Stomach (tissue), 9 donors: Measurements from ENCODE around the gene DEFB129. TPM values are rescaled to one million over a fixed set of nuclear protein-coding genes. Genes with fewer than 3 reads are reported as not detected.

ENCODE experiments used
- DNase-seq, 2 donors: peaks; one replicate each; pipeline versions ENCODE4 v3.0.0 to v3.0.0-alpha.2; 2013 to 2019
- H3K27ac ChIP-seq, 5 donors: fragments of 200-600 bp in 4 of 5; sonication (generic) in 4 of 5; one replicate each; pipeline ENCODE4 v1.5.1; 2013 to 2019; ENCODE audit warnings: mild to moderate bottlenecking in 1 of 5, moderate library complexity in 1 of 5
- H3K27me3 ChIP-seq, 3 donors: fragments of 200-600 bp; sonication (generic); one replicate each; pipeline ENCODE4 v1.5.1; 2017 to 2019; ENCODE audit warnings: mixed run types in 1 of 3
- H3K36me3 ChIP-seq, 4 donors: fragments of 200-600 bp; sonication (generic); 1 replicate in 3 of 4; 2 replicates in 1 of 4; pipeline ENCODE4 v1.5.1; 2016 to 2019
- H3K4me1 ChIP-seq, 4 donors: fragments of 200-600 bp; sonication (generic); one replicate each; pipeline ENCODE4 v1.5.1; 2016 to 2019
- H3K4me3 ChIP-seq, 4 donors: fragments of 200-600 bp; sonication (generic) in 3 of 4; one replicate each; pipeline ENCODE4 v1.5.1; 2016 to 2019; ENCODE audit warnings: mild to moderate bottlenecking in 1 of 4
- H3K9me3 ChIP-seq, 4 donors: fragments of 200-600 bp; sonication (generic); one replicate each; pipeline ENCODE4 v1.5.1; 2016 to 2019
- EP300 ChIP-seq: sonication (generic); formaldehyde crosslinking; IDR thresholded peaks from one replicate; pipeline ENCODE4 v1.6.1; 2017; ENCODE audit warnings: antibody characterized with exemption
- POLR2A ChIP-seq, 4 donors: fragments of 450-650 bp; IDR thresholded peaks; one replicate each; pipeline ENCODE4 v1.6.1; 2016; ENCODE audit warnings: antibody characterized with exemption in 4 of 4, control low read depth in 2 of 4, mild to moderate bottlenecking in 1 of 4, moderate library complexity in 1 of 4
- POLR2AphosphoS5 ChIP-seq, 3 donors: sonication (generic); formaldehyde crosslinking; IDR thresholded peaks; one replicate each; pipeline ENCODE4 v1.6.1; 2016; ENCODE audit warnings: antibody characterized with exemption in 3 of 3
- WGBS, 5 donors: extraction: QIAGEN DNeasy Blood & Tissue Kit in 3 of 5; methylation state at CpG; one replicate each; pipeline versions ENCODE4 v1.1.5 to v1.1.7; 2013 to 2018; 5-methylcytosine and 5-hydroxymethylcytosine counted together
- intact Hi-C: fragments of 100-400 bp; cut with DNase I; formaldehyde crosslinking; loops from one replicate; pipeline ENCODE4 v1.15.1; 2023; ENCODE audit warnings: low total_unique reads
- polyA plus RNA-seq, 3 donors: library from polyadenylated mRNA; stranded (reverse); fragments of 200-250 nt; gene quantifications; one replicate each; pipeline ENCODE4 v1.2.3, GENCODE V29; 2013
- total RNA-seq, 5 donors: library from RNA; depleted of rRNA; stranded (reverse); fragments of >200 nt; gene quantifications; one replicate each; pipeline versions ENCODE4 v1.1.0 to v1.2.3, GENCODE V29; 2014 to 2016
- TF ChIP-seq, protein P1 (sequence below), 7 experiments: fragments of 450-650 bp in 4 of 7; fragments of 200-600 bp in 3 of 7; sonication (generic) in 3 of 7; IDR thresholded peaks; one replicate each; pipeline ENCODE4 v1.5.1; 2016 to 2019; ENCODE audit warnings: antibody characterized with exemption in 7 of 7, control low read depth in 2 of 7, mild to moderate bottlenecking in 1 of 7
- donor health status: healthy with polysubstance abuse.
- donor health status: Bipolar disorder and iron deficiency.
- donor health status: healthy.

The DEFB129 gene
- total and polyA plus RNA-seq, 8 donors = not detected

DNA sequence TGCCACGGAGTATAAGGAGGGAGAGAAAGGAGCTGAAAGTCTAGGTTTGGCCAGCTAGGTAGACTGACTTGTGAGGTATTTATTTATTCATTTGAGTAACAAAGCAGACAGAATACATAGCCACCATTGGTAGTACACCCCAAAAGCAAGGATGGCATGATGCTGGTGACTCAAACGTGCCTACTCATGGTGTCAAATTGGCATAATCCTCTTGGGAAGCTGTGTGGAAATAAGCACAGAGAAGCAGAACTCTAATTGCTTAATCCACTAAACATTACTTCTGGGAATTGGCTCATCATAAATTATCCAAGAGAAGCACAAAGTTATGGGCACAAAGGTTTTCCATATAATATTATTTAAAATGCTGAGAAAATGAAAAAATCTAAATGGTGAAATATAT lies 32.9 kb downstream of the DEFB129 start:
- no peak overlapping the region for H3K27ac ChIP-seq
- H3K9me3 ChIP-seq = no peaks in the 10 kb centered on the region
- peaks cover 0 to 13% (median 0%) of the 10 kb centered on the region in 3 donors for H3K27me3 ChIP-seq
- H3K36me3 ChIP-seq = no peaks in the 10 kb centered on the region
- intact Hi-C loops = no loop called here
- no peaks in the 10 kb centered on the region for H3K4me1 ChIP-seq
- TF ChIP-seq POLR2AphosphoS5 (IDR thresholded peaks at IDR 0.05) (no peak), EP300 (no peak), POLR2A (IDR thresholded peaks at IDR 0.05) (no peak)
- TF ChIP-seq, protein P1, sequence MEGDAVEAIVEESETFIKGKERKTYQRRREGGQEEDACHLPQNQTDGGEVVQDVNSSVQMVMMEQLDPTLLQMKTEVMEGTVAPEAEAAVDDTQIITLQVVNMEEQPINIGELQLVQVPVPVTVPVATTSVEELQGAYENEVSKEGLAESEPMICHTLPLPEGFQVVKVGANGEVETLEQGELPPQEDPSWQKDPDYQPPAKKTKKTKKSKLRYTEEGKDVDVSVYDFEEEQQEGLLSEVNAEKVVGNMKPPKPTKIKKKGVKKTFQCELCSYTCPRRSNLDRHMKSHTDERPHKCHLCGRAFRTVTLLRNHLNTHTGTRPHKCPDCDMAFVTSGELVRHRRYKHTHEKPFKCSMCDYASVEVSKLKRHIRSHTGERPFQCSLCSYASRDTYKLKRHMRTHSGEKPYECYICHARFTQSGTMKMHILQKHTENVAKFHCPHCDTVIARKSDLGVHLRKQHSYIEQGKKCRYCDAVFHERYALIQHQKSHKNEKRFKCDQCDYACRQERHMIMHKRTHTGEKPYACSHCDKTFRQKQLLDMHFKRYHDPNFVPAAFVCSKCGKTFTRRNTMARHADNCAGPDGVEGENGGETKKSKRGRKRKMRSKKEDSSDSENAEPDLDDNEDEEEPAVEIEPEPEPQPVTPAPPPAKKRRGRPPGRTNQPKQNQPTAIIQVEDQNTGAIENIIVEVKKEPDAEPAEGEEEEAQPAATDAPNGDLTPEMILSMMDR (IDR thresholded peaks at IDR 0.05) = no peak
- 46 to 80% (median 56%) methylated on average over 2 of the region's 2 CpGs for WGBS, 5 donors
- no peak for DNase-seq
- no peak overlapping the region for H3K4me3 ChIP-seq

DNA sequence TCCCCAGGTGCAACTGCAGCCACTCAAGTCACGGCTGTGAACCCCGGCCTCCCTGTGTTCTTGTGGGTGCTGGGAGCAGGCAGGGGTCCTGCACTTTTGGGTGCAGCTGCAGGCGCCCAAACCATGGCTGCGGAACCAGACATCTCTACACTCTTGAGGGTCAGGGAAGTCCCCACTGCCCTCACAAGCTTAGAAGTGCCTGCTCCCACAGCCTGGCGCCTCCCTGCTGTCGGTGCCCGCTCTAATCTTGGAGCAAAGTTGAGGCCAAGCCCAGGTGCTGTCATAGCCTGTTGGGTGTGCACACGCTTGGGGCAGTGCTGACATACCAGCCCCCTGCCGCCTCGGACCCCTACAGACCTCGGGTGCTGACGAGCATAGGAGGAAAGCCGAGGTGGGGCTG lies 36.6 kb downstream of the DEFB129 start:
- Histone ChIP-seq H3K27me3 (peaks cover 0 to 13% (median 0%) of the 10 kb centered on the region in 3 donors), H3K9me3 (no peaks in the 10 kb centered on the region), H3K4me3 (no peak overlapping the region), H3K4me1 (peaks cover 4 to 14% (median 10%) of the 10 kb centered on the region in 4 donors), H3K36me3 (no peaks in the 10 kb centered on the region), H3K27ac (no peak overlapping the region)
- TF ChIP-seq POLR2A (IDR thresholded peaks at IDR 0.05) (no peak), EP300 (no peak), POLR2AphosphoS5 (IDR thresholded peaks at IDR 0.05) (no peak)
- TF ChIP-seq, protein P1 (IDR thresholded peaks at IDR 0.05) = no peak
- intact Hi-C loops = no loop called here
- no peak for DNase-seq
- 70 to 82% (median 78%) methylated on average over 3 to 13 of the region's 13 CpGs for WGBS, 5 donors

DNA sequence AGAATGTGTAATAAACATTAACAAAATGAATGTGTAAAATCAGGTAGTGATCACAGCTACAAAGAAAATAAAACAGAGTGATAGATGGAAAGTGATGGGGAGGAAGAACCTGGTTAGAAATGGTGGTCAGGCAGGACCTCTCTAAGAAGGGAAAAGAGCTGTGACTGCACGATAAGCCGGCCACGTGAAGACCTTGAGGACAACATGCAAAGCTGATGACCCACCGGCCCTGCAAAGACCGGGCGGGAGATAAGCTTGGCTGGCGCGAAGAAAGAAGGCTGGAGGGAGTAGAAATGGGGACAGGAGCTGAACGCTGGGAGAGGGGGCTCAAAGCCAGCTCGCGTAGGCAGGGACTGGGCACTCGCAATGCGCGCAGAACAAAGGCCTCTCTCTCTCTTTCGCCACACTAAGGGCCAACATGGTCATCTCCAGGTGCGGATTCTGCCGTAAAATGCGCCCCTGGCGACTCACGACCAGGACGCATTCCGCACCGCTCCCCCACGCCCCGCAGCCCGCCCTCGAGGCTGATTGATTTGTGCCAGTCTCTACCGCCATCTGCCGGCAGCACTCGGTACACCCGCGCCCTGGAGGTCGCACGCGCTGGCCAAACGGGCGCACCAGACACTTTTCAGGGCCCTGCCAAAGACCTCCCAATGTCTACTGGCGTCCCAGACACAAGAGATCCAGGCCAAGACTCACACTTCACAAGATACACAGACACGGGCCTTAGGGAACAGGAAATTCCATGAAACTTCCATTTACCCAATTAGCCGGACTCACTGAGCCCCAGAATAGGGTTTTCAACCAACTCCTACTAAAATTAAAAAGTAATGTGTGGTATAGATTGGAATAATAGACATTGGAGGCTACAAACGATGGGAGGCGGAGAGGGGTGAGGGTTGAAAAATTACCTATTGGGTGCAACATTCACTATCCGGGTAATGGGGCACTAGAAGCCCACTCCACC lies 39.8 kb downstream of the DEFB129 start:
- Histone ChIP-seq H3K36me3 (no peaks in the 10 kb centered on the region), H3K27ac (no peak overlapping the region), H3K9me3 (no peaks in the 10 kb centered on the region), H3K4me1 (peaks cover 4 to 14% (median 10%) of the 10 kb centered on the region in 4 donors), H3K27me3 (peaks cover 0 to 13% (median 0%) of the 10 kb centered on the region in 3 donors), H3K4me3 (peak overlapping the region; percentile 50 to 59 (median 52))
- TF ChIP-seq POLR2A (IDR thresholded peaks at IDR 0.05) (no peak), POLR2AphosphoS5 (IDR thresholded peaks at IDR 0.05) (peak in 2 of 3 donors; percentile 12 to 68), EP300 (no peak)
- TF ChIP-seq, protein P1 (IDR thresholded peaks at IDR 0.05) = peak in 5 of 7 experiments; percentile 86 to 96 (median 95)
- DNase-seq = peak; percentile 89 to 95
- WGBS, 5 donors = 8 to 14% (median 10%) methylated on average over 25 to 43 of the region's 43 CpGs
- intact Hi-C loops = no loop called here

DNA sequence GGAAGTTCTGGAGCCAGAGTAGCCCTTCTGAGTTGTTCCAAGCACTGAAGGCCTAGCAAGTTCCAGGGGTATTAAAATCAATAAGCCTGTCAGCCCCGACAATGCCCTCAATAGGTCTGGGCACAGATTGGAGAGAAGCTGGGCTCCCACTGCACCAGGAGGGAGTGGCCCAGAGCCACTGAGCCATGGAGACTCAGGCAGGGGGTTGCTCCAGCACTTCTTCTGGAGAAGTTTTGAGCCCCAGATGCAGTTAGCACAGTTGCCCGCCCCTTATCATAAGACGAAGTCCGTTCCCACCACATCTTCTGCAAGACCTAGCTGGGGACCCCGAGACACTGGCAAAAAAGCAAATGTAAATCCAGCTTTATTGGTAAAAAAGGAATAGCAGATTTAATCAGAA lies 43.5 kb downstream of the DEFB129 start:
- Histone ChIP-seq H3K36me3 (peaks cover 0 to 10% (median 7%) of the 10 kb centered on the region in 4 donors), H3K4me3 (no peak overlapping the region), H3K9me3 (no peaks in the 10 kb centered on the region), H3K27ac (no peak overlapping the region), H3K27me3 (no peaks in the 10 kb centered on the region), H3K4me1 (peaks cover 4 to 14% (median 10%) of the 10 kb centered on the region in 4 donors)
- TF ChIP-seq, protein P1 (IDR thresholded peaks at IDR 0.05) = no peak
- TF ChIP-seq POLR2A (IDR thresholded peaks at IDR 0.05) (no peak), POLR2AphosphoS5 (IDR thresholded peaks at IDR 0.05) (no peak), EP300 (no peak)
- intact Hi-C loops = no loop called here
- DNase-seq = no peak
- 87 to 96% (median 90%) methylated on average over 4 to 5 of the region's 5 CpGs for WGBS, 5 donors
